SH-SY5Y (cell line): ENCODE results near the gene ASB10.

Source experiments
- GATA2 ChIP-seq: IDR thresholded peaks from 2 replicates; pipeline ENCODE4 v1.6.1; 2011; ENCODE audit warnings: mild to moderate bottlenecking, low read depth, low read length
- GATA3 ChIP-seq: IDR thresholded peaks from 2 replicates; pipeline ENCODE4 v1.6.1; 2011; ENCODE audit warnings: low read depth, mild to moderate bottlenecking, low read length, moderate library complexity

ASB10 gene

DNA sequence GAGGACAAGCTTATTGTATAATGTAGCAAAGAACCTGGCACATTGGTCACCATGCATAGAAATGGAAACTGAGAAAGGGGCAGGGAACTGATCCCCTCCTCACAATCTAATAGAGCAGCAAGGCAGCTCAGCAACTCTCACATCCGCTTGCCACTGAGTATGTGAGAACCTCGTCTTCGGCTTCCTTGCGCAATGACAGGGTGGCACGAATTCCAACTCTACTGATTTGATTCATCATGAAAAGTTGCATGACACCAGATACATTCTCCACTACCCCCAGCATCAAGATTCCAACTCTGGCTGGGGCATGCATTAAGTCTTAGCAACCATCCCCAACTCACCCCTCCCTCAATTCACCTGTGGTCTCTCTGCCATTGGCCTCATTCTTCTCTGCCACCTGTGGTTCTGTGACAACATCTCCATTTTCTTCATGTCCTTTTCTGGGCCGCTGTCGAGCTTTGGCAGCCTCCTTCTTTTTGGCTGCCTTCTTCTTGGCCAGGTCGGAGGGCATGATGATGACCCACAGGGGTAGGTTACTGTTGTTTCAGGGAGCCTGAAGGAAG lies 39.0 kb upstream of the ASB10 start:
- TF ChIP-seq GATA2: no peak
- no peak for TF ChIP-seq GATA3

DNA sequence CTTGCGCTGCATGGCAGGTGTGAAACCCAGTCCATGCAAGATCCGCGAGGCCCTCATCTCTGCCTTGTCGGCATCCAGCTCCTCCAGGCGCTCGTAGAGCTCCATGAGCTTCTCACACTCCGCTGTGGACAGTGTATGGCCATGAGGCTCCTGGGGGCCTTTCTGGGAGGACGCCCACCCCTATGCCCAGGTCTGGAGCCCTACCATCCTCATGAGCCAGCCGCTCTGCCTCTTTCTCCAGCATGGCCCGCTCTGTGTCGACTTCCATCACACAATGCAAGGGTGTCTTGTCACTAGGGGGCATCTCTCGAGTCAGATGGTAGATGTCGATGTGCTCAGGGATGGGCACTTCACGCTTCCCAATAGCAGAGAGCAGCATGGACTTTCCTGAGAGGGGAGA lies 36.7 kb upstream of the ASB10 start:
- TF ChIP-seq GATA2 (no peak), GATA3 (no peak)

GRCh38 chr7:151218170-151218569 lies 31.1 kb upstream of the ASB10 start:
- no peak for TF ChIP-seq GATA3
- TF ChIP-seq GATA2: no peak

DNA sequence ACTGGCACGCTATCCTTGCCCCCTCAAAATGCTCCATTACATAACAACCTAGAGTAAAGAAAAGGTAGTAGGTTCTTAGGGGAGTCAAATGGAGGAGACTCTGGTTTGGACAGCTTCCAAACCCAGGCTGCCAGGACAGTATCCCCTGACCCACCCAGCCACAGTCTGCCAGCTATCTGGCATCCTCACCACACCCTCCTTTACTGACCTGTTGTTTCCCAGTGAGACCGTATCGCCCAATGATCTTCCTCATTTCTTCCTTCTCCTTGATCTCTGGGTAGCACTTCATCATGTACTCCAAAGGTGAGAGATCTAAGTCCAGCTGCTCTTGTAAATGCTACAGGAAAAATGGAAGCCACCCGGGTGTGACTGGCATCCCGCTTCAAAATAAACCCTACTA lies 28.3 kb upstream of the ASB10 start:
- TF ChIP-seq GATA3 (no peak), GATA2 (no peak)

DNA sequence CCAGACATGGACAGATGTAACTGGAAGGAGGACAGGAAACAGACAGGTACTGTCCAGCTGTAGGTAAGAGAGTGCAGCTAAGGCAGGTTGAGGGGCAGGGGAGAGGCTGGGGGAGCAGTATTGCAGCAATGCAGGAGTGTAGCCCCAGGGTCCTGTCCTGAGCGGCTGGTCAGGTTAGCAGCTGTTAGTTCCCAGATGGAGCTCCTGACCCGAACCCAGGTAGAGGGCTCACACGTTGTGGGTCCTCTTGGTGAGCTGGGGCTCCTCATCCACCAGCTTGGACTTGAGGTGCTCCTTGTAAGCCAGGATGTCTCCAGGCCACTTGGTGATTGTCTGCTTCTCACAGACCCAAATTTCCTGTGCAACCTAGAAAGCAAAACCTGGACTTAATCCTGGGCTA lies 26.8 kb upstream of the ASB10 start:
- TF ChIP-seq GATA3 (no peak), GATA2 (no peak)

- TF ChIP-seq GATA2: no peak
- no peak for TF ChIP-seq GATA3
Observed at GRCh38 chr7:151212626-151213025, 25.6 kb upstream of the ASB10 start.

- TF ChIP-seq GATA2: no peak
- no peak for TF ChIP-seq GATA3
Observed at GRCh38 chr7:151211155-151211772, 24.2 kb upstream of the ASB10 start.

DNA sequence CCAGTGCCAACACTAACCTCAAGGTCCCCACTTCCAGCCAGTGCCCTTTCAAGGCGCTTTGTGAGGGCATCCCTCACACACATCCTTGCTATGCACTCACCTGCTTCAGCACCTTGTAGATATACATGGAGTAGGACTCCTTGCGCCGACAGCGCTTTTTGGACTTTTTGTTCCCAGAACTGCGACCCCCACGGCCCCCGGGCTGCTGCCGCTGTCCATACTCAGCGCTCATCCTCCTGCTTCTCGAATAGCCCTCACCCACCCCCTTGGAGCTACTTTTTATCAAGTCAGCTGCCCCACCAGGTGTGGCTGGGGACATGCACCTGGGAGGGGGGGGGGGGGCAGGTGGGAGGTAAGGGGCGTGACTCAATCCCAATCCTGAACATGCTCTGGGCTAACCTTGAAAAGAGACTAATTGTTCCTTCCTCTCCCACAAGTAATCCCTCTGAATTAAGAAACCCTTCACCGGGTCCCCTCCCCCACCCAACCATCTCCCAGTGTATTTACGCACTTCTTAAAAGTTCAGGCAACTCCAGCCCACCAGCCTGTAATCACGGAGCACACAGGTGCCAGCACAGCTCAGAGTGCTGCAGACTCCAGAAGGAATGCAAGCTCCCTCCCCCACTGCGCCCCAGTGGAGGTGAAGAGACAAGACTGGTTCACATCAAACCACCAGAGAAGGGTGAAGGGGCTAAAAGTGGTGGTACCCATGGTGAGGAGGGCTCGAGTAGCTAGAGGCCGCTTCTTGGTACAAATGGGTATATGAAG lies 23.2 kb upstream of the ASB10 start, which contains the start of gene H2BK1:
H2BK1 (minus strand) TSS at position 402 of the 768 bp plus-strand sequence; CDS start at position 232, 170 bp downstream.
- no peak for TF ChIP-seq GATA3
- no peak for TF ChIP-seq GATA2

- TF ChIP-seq GATA2 (no peak), GATA3 (no peak)
Observed at GRCh38 chr7:151209588-151209987, 22.5 kb upstream of the ASB10 start.

DNA sequence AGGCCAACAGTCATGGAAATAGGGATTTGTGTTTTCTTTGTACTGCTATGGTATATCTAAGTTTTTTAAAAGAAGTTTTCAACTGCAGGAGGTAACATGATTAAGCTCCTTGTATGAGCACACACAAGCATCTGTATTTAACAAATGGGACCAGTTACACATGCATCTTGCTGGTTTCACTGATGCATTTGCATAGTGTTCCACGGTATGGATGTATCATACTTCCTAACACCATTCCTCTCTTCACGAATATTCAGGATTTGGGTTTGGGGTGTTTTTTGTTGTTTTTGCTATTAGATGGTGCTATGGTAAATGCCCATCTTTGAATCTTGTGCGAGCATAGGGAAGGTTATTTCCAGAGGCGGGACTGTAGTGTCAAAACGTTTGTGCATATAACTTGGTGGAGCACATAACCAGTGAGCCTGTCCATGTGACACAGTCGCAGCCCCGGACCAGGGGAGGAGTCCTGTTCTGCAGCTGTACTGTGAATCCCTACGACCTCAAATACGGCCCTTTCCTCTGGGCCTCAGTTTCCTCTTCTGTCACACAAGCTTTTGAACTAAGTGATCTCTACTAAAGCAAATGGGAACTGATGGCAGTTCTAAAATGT lies 21.3 kb upstream of the ASB10 start:
- TF ChIP-seq GATA2: no peak
- no peak for TF ChIP-seq GATA3

DNA sequence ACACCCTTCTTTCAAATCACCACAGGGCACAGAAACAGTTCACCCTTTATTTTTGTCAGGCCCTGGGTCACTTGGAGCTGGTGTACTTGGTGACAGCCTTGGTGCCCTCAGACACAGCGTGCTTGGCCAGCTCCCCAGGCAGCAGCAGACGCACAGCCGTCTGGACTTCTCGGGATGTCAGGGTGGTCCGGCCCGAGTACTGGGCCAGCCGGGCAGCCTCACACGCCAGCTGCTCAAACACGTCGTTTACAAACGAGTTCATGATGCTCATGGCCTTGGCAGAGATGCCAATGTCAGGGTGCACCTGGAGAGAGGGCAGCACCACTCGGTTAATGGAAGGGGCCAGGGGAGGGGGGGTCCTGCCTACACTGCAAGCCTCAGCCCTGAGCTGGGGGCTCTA lies 20.8 kb upstream of the ASB10 start:
- no peak for TF ChIP-seq GATA3
- TF ChIP-seq GATA2: no peak

- TF ChIP-seq GATA2 (no peak), GATA3 (no peak)
Observed at GRCh38 chr7:151207315-151207714, 20.3 kb upstream of the ASB10 start.

DNA sequence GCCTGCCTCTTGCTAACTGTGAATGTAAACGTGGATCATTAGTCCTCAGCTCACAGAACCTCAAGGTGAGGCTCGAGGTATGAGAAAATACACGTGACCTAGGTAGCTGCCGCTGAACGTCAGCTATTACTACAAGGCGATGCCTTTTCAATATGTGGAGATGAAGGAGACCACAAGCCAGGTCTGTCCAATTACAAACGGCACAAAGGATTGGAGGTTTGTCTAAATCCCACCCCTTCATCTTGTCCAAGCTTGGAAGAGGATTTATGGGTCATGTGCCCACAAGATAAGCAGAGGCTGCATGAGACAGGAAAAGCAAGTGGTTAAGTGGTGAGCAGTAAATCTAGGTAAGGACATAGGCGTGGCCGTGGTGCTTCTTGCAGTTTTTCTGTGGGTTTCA lies 19.9 kb upstream of the ASB10 start:
- TF ChIP-seq GATA2 (no peak), GATA3 (no peak)

- TF ChIP-seq GATA2 (no peak), GATA3 (no peak)
Observed at GRCh38 chr7:151205730-151206129, 18.7 kb upstream of the ASB10 start.
